ENCODE data around the gene RPL26.

DNA sequence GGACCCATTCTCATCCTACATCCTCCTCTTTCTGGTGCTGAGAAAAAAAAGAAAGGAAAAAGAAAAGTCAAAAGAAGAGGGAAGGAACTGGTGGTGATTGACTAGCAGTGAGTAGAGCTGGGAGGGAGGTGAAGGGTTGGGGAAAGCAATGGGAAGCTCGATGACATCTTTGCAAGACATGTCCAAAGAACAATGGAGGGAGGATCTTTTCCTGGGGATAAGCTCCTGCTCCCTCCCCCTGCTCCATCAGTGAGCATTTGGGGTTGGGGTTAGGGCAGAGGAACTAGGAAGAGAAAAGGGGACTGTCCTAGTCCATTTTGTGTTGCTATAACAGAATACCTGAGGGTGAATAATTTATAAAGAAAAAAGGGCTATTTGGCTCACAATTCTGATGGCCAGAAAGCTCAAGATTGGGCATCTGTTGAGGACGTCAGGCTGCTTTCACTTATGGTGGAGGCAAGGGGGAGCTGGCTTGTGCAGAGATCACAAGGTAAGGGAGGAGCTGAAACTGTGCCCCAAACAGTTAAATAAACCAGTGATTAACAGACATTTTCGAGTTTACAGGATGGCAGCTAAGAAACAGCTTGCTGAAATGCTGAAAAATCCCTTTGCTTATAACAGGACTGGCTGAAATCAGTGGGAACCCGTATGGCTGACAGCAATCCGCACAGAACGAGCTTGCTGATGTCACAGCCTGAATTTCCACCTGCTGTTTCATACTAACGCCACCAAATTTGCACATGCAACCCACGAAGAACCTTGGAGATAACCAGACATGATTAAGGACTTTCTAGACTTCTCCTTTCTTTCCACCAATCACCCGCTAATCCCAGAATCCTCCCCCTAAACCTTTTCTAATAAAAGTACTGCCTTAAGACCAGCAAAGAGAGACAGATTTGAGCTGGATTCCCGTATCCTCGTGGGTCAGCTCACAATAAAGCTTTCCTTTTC is 44.9 kb downstream of the RPL26 start:
- no peak for TF ChIP-seq POLR2A (IDR thresholded peaks at IDR 0.05)
- TF ChIP-seq, protein P1, sequence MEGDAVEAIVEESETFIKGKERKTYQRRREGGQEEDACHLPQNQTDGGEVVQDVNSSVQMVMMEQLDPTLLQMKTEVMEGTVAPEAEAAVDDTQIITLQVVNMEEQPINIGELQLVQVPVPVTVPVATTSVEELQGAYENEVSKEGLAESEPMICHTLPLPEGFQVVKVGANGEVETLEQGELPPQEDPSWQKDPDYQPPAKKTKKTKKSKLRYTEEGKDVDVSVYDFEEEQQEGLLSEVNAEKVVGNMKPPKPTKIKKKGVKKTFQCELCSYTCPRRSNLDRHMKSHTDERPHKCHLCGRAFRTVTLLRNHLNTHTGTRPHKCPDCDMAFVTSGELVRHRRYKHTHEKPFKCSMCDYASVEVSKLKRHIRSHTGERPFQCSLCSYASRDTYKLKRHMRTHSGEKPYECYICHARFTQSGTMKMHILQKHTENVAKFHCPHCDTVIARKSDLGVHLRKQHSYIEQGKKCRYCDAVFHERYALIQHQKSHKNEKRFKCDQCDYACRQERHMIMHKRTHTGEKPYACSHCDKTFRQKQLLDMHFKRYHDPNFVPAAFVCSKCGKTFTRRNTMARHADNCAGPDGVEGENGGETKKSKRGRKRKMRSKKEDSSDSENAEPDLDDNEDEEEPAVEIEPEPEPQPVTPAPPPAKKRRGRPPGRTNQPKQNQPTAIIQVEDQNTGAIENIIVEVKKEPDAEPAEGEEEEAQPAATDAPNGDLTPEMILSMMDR (IDR thresholded peaks at IDR 0.05) = no peak

Data from thyroid gland (tissue), 4 donors.